Bronchial epithelial cell (primary cell): ENCODE data around the gene KRT86. TPM values are rescaled to one million over a fixed set of nuclear protein-coding genes. Genes with fewer than 3 reads are reported as not detected.
"Not testable (repeated sequence)": the region's sequence is repeated elsewhere in the genome, so short reads cannot be mapped to it uniquely, and the experiment has no call there.

Source experiments
- DNase-seq: peaks from one replicate; pipeline ENCODE4 v3.0.0-alpha.2; 2010; ENCODE audit warnings: low read depth
- FAIRE-seq: peaks from 2 replicates; lab custom pipeline; 2011; peaks lifted over from hg19 to GRCh38; lab: Jason Lieb, UNC
- H3K27me3 ChIP-seq: 2 replicates; pipeline ENCODE4 v1.5.1; 2011; ENCODE audit warnings: low read length; ENCODE audit not compliant: control insufficient read depth, insufficient read depth
- H3K36me3 ChIP-seq: 2 replicates; pipeline ENCODE4 v1.5.1; 2011; ENCODE audit warnings: low read length; ENCODE audit not compliant: control insufficient read depth, insufficient read depth
- H3K4me3 ChIP-seq: 2 replicates; pipeline ENCODE4 v1.5.1; 2011; ENCODE audit warnings: mild to moderate bottlenecking, low read depth, low read length, control low read depth
- total RNA-seq: library from RNA; depleted of rRNA; stranded (reverse); fragments of >200 nt; gene quantifications from 2 replicates; pipeline ENCODE4 v1.2.1, GENCODE V29; 2014
- TF ChIP-seq, protein P1 (sequence below): IDR thresholded peaks from 2 replicates; pipeline ENCODE4 v1.5.1; 2011; ENCODE audit warnings: mild to moderate bottlenecking, moderate library complexity, low read length, control low read depth, inconsistent platforms; ENCODE audit not compliant: insufficient read depth, severe bottlenecking

The KRT86 gene
- total RNA-seq, 1 donor from 2014 or later, result 0.26 TPM

GRCh38 chr12:52236386-52237050 lies 37.9 kb upstream of the KRT86 start:
- H3K36me3 ChIP-seq, result peaks cover 7% of the 10 kb centered on the region
- TF ChIP-seq, protein P1, sequence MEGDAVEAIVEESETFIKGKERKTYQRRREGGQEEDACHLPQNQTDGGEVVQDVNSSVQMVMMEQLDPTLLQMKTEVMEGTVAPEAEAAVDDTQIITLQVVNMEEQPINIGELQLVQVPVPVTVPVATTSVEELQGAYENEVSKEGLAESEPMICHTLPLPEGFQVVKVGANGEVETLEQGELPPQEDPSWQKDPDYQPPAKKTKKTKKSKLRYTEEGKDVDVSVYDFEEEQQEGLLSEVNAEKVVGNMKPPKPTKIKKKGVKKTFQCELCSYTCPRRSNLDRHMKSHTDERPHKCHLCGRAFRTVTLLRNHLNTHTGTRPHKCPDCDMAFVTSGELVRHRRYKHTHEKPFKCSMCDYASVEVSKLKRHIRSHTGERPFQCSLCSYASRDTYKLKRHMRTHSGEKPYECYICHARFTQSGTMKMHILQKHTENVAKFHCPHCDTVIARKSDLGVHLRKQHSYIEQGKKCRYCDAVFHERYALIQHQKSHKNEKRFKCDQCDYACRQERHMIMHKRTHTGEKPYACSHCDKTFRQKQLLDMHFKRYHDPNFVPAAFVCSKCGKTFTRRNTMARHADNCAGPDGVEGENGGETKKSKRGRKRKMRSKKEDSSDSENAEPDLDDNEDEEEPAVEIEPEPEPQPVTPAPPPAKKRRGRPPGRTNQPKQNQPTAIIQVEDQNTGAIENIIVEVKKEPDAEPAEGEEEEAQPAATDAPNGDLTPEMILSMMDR, result no peak
- no peaks in the 10 kb centered on the region for H3K27me3 ChIP-seq
- DNase-seq (no peak), FAIRE-seq (no peak)
- no peak overlapping the region for H3K4me3 ChIP-seq

DNA sequence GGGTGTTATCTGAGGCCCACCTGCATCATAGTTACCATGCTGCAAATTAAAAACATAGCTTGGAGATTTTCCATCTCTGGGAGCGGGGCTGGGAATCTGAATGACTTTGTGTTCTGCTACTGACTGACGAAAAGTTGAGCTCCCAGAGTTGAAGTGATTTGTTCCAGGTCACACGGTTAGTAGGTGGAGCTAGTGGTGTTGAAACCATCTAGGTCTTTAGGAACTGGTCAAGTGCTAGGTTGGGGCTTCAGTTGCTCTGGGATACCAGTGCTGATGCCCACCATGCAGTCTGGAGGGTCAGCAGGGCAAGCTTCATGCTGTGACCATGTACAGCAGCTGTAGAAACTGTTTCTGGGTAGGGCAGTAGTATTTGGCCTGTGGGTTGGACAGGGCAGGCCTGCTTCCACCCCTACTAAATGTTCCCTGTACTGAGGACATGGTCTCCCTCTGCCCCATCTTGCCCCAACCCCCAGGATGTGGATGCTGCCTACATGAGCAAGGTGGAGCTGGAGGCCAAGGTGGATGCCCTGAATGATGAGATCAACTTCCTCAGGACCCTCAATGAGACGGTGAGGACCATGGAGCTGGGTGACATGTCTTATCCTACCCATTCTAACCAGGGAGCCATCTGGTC lies 36.1 kb upstream of the KRT86 start:
- DNase-seq (no peak), FAIRE-seq (peak; percentile 55)
- TF ChIP-seq, protein P1, result no peak
- Histone ChIP-seq H3K27me3 (no peaks in the 10 kb centered on the region), H3K36me3 (peaks cover 13% of the 10 kb centered on the region), H3K4me3 (no peak overlapping the region)

DNA sequence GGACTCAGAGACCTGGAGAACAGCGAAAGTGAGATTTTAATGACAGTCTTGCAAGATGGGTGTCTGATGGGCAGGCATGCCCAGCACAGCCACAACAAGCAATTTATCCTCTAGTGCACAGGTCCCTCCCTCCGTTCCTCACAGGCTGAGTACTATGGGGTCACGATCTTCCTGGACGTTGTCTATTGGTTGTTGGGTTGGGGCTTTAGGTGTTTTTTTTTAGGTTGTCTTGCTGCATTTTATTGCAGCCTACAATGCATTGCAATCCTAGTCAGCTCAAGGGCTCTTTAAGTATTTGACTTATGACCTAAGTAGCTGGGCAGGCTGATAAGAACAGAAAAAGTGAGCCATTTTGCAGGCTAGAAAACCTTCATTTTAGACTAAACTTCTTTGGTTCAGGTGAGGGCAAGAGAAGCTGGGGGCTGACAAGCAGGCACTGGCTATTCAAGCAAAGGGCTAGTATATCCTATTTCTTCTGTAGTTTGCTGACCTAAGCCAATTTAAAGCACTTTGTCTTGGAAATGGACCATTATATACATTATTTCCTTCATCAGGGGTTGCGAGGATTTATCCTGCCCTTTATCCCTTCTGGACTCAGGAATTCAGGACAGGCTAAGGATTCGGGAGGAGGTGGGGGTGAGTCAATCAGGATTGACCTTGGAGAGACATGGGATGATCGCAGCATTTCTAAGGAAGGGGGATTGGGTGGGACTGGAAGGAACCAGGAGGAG lies 35.4 kb upstream of the KRT86 start:
- no peak for DNase-seq
- TF ChIP-seq, protein P1, result no peak
- no peak overlapping the region for H3K4me3 ChIP-seq
- no peaks in the 10 kb centered on the region for H3K27me3 ChIP-seq
- peaks cover 13% of the 10 kb centered on the region for H3K36me3 ChIP-seq
- no peak for FAIRE-seq

GRCh38 chr12:52239767-52240166 lies 34.7 kb upstream of the KRT86 start:
- no peak for DNase-seq
- TF ChIP-seq, protein P1, result no peak
- Histone ChIP-seq H3K4me3 (no peak overlapping the region), H3K27me3 (no peaks in the 10 kb centered on the region), H3K36me3 (peaks cover 13% of the 10 kb centered on the region)
- no peak for FAIRE-seq

- H3K36me3 ChIP-seq, result peaks cover 13% of the 10 kb centered on the region
- not testable (repeated sequence) for FAIRE-seq, DNase-seq
Measured at GRCh38 chr12:52240247-52240646, 34.2 kb upstream of the KRT86 start.

DNA sequence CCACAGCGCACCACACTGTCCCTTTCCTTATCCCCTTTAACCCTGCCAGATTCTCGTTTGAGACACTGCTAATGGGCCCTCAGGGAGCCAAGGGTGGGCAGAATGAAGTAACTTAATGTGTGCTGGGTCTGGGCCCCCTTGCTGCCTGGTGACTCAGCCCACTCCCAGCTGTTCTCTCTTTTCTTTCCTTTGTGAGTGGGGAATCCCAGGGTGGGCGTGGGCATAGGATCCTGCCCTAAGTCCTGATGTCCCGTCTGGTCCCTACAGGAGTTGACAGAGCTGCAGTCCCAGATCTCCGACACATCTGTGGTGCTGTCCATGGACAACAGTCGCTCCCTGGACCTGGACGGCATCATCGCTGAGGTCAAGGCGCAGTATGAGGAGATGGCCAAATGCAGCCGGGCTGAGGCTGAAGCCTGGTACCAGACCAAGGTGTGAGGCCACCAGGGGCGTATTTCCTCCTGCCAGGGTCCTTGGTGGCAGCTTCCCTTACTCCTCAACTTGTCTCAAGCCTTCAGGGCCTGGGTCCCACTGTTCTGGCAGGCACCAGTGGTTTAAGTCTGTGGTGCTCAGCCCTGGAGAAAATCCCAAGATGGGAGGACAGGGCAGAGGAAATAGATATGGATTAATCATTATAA lies 33.1 kb upstream of the KRT86 start:
- TF ChIP-seq, protein P1, result no peak
- FAIRE-seq (no peak), DNase-seq (no peak)
- Histone ChIP-seq H3K27me3 (no peaks in the 10 kb centered on the region), H3K4me3 (no peak overlapping the region), H3K36me3 (peaks cover 10% of the 10 kb centered on the region)

More at GRCh38 chr12:52240247-52240646, 34.2 kb upstream of the KRT86 start:
- not testable (repeated sequence) for H3K4me3 ChIP-seq, H3K27me3 ChIP-seq
